Loucy (cell line): ENCODE data around the gene RIN3.

Experiments
- H2AFZ ChIP-seq: fragments of 200-600 bp; sonication (generic); 2 replicates; pipeline ENCODE4 v1.6.0; 2016; ENCODE audit warnings: antibody characterized with exemption, mild to moderate bottlenecking, low read length, moderate library complexity
- H3F3A ChIP-seq: fragments of 200-600 bp; 2 replicates; pipeline ENCODE4 v1.6.0; 2016; ENCODE audit warnings: antibody characterized with exemption, low read depth, mild to moderate bottlenecking
- H3K27me3 ChIP-seq: fragments of 200-600 bp; sonication (generic); 2 replicates; pipeline ENCODE4 v1.6.1; 2014; ENCODE audit warnings: low read length, mild to moderate bottlenecking; ENCODE audit not compliant: insufficient read depth, poor library complexity, severe bottlenecking
- H3K36me3 ChIP-seq: fragments of 200-600 bp; sonication (generic); 2 replicates; pipeline ENCODE4 v1.6.1; 2016; ENCODE audit warnings: low read length; ENCODE audit not compliant: insufficient read depth
- H3K4me1 ChIP-seq: fragments of 200-600 bp; sonication (generic); 2 replicates; pipeline ENCODE4 v1.5.1; 2014; ENCODE audit warnings: low read length, mild to moderate bottlenecking; ENCODE audit not compliant: insufficient read depth, poor library complexity, severe bottlenecking
- H3K4me2 ChIP-seq: fragments of 200-600 bp; sonication (generic); 2 replicates; pipeline ENCODE4 v1.6.0; 2014; ENCODE audit warnings: antibody characterized with exemption, low read length, low read depth, mild to moderate bottlenecking; ENCODE audit not compliant: poor library complexity, severe bottlenecking
- H3K4me3 ChIP-seq: fragments of 200-600 bp; sonication (generic); 2 replicates; pipeline ENCODE4 v1.5.1; 2014; ENCODE audit warnings: low read length, mild to moderate bottlenecking, mixed read lengths; ENCODE audit not compliant: poor library complexity, severe bottlenecking
- H3K79me2 ChIP-seq: fragments of 200-600 bp; sonication (generic); 2 replicates; pipeline ENCODE4 v1.6.1; 2014; ENCODE audit warnings: low read length; ENCODE audit not compliant: insufficient read depth
- H3K9ac ChIP-seq: fragments of 200-600 bp; sonication (generic); 2 replicates; pipeline ENCODE4 v1.6.0; 2014; ENCODE audit warnings: mild to moderate bottlenecking, low read depth, low read length, moderate library complexity; ENCODE audit not compliant: poor library complexity, severe bottlenecking
- H3K9me2 ChIP-seq: fragments of 200-600 bp; sonication (generic); replicated peaks from 2 replicates; pipeline ENCODE4 v1.6.1; 2016; ENCODE audit warnings: low read depth, low read length, mixed read lengths
- H3K9me3 ChIP-seq: fragments of 200-600 bp; sonication (generic); 2 replicates; pipeline ENCODE4 v1.6.1; 2014; ENCODE audit warnings: mild to moderate bottlenecking, antibody characterized with exemption, low read length, low read depth; ENCODE audit not compliant: insufficient read depth
- H4K20me1 ChIP-seq: fragments of 200-600 bp; sonication (generic); 2 replicates; pipeline ENCODE4 v1.6.0; 2014; ENCODE audit warnings: antibody characterized with exemption, low read length, mild to moderate bottlenecking; ENCODE audit not compliant: insufficient read depth, poor library complexity, severe bottlenecking
- EZH2phosphoT487 ChIP-seq: fragments of 200-600 bp; IDR thresholded peaks from 2 replicates; pipeline ENCODE4 v1.6.1; 2018; ENCODE audit warnings: antibody characterized with exemption, mild to moderate bottlenecking, moderate library complexity, borderline replicate concordance
- TF ChIP-seq, protein P1 (sequence below): fragments of 200-600 bp; sonication (generic); conservative IDR thresholded peaks from 2 replicates; pipeline ENCODE4 v1.5.1; 2014; ENCODE audit warnings: mild to moderate bottlenecking, antibody characterized with exemption, low read length

The RIN3 gene

GRCh38 chr14:92570674-92571262, 57.2 kb downstream of the RIN3 start:
- Histone ChIP-seq H3F3A (no peaks in the 10 kb centered on the region), H4K20me1 (no peaks in the 10 kb centered on the region), H3K79me2 (peaks cover 62% of the 10 kb centered on the region; the same call in 1 of the 2 replicates), H3K9ac (no peak overlapping the region), H2AFZ (no peak overlapping the region), H3K4me3 (no peak overlapping the region), H3K36me3 (peaks cover 38% of the 10 kb centered on the region; the same call in 1 of the 2 replicates), H3K9me3 (no peaks in the 10 kb centered on the region), H3K27me3 (no peaks in the 10 kb centered on the region), H3K9me2 (no peaks in the 10 kb centered on the region), H3K4me1 (peaks cover 33% of the 10 kb centered on the region), H3K4me2 (no peak overlapping the region)
- TF ChIP-seq, protein P1, sequence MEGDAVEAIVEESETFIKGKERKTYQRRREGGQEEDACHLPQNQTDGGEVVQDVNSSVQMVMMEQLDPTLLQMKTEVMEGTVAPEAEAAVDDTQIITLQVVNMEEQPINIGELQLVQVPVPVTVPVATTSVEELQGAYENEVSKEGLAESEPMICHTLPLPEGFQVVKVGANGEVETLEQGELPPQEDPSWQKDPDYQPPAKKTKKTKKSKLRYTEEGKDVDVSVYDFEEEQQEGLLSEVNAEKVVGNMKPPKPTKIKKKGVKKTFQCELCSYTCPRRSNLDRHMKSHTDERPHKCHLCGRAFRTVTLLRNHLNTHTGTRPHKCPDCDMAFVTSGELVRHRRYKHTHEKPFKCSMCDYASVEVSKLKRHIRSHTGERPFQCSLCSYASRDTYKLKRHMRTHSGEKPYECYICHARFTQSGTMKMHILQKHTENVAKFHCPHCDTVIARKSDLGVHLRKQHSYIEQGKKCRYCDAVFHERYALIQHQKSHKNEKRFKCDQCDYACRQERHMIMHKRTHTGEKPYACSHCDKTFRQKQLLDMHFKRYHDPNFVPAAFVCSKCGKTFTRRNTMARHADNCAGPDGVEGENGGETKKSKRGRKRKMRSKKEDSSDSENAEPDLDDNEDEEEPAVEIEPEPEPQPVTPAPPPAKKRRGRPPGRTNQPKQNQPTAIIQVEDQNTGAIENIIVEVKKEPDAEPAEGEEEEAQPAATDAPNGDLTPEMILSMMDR: no peak
- no peak for TF ChIP-seq EZH2phosphoT487

DNA sequence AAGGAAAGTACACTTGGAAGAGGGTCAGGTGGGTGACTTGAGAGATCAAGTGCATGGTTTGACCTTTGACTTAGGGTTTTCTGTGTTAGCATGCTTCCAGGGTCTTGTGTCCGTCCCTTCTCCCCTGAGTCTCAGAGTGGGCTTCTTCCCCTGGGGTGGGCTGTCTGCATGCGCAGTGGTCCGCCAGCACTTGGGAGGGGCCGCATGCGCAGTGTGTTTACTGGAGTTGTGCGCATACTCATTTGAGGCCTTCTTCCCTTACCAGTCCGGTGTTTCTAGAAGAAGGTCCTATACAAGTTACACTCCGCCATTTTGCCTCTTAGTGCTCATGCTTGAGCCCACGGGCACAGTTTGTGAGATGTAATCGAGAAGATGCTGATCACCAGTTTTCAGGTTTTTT, 58.5 kb downstream of the RIN3 start:
- peaks cover 36% of the 10 kb centered on the region for H3K4me1 ChIP-seq
- no peak overlapping the region for H3K4me3 ChIP-seq
- H3K9ac ChIP-seq: no peak overlapping the region
- no peak overlapping the region for H2AFZ ChIP-seq
- H3K9me3 ChIP-seq: no peaks in the 10 kb centered on the region
- no peaks in the 10 kb centered on the region for H3K9me2 ChIP-seq
- H3K79me2 ChIP-seq: peaks cover 50% of the 10 kb centered on the region; the same call in 1 of the 2 replicates
- peaks cover 37% of the 10 kb centered on the region; the same call in 1 of the 2 replicates for H3K36me3 ChIP-seq
- no peak overlapping the region for H3K4me2 ChIP-seq
- H3K27me3 ChIP-seq: no peaks in the 10 kb centered on the region
- no peaks in the 10 kb centered on the region for H4K20me1 ChIP-seq
- no peak for TF ChIP-seq EZH2phosphoT487
- TF ChIP-seq, protein P1: no peak
- no peaks in the 10 kb centered on the region for H3F3A ChIP-seq

GRCh38 chr14:92573761-92574498, 60.3 kb downstream of the RIN3 start:
- H3F3A ChIP-seq: no peaks in the 10 kb centered on the region
- H4K20me1 ChIP-seq: no peaks in the 10 kb centered on the region
- H3K4me3 ChIP-seq: no peak overlapping the region
- H3K9me2 ChIP-seq: no peaks in the 10 kb centered on the region
- H3K79me2 ChIP-seq: peaks cover 34% of the 10 kb centered on the region; the same call in 1 of the 2 replicates
- TF ChIP-seq, protein P1: no peak
- TF ChIP-seq EZH2phosphoT487: no peak
- no peak overlapping the region for H3K9ac ChIP-seq
- H3K4me1 ChIP-seq: peaks cover 33% of the 10 kb centered on the region
- H3K27me3 ChIP-seq: no peaks in the 10 kb centered on the region
- no peak overlapping the region for H3K4me2 ChIP-seq
- peaks cover 42% of the 10 kb centered on the region; the same call in 1 of the 2 replicates for H3K36me3 ChIP-seq
- H3K9me3 ChIP-seq: no peaks in the 10 kb centered on the region
- no peak overlapping the region for H2AFZ ChIP-seq
